NCI-H128 (cell line): Measurements from ENCODE around the gene SLC18A3.

ENCODE experiments used
- DNase-seq: peaks from one replicate; lab custom pipeline; 2025; ENCODE audit not compliant: unreplicated experiment; lab: John Stamatoyannopoulos, UW

SLC18A3 gene

DNA sequence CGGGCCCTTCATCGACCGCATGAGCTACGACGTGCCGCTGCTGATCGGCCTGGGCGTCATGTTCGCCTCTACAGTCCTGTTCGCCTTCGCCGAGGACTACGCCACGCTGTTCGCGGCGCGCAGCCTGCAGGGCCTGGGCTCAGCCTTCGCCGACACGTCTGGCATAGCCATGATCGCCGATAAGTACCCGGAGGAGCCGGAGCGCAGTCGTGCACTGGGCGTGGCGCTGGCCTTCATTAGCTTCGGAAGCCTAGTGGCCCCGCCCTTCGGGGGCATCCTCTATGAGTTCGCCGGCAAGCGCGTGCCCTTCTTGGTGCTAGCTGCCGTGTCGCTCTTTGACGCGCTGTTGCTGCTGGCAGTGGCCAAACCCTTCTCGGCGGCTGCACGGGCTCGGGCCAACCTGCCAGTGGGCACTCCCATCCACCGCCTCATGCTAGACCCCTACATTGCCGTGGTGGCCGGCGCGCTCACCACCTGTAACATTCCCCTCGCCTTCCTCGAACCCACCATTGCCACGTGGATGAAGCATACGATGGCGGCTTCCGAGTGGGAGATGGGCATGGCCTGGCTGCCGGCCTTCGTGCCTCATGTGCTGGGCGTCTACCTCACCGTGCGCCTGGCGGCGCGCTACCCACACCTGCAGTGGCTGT, 1.2 kb downstream of the SLC18A3 start:
- DNase-seq = no peak

DNA sequence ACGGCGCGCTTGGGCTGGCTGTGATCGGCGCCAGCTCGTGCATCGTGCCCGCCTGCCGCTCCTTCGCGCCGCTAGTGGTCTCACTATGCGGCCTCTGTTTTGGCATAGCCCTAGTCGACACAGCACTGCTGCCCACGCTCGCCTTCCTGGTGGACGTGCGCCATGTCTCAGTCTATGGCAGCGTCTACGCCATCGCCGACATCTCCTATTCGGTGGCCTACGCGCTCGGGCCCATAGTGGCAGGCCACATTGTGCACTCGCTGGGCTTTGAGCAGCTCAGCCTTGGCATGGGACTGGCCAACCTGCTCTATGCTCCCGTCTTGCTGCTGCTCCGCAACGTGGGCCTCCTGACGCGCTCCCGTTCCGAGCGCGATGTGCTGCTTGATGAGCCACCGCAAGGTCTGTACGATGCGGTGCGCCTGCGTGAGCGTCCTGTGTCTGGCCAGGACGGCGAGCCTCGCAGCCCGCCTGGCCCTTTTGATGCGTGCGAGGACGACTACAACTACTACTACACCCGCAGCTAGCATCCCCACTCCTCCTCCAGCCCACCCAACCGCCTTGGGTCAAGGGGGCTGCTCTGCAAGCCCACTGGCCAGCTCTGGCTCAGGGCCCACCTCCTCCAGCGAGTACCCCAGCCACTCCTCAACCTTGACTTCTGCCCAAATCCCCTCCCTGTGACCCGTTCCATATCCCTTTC, 1.9 kb downstream of the SLC18A3 start:
- no peak for DNase-seq

DNA sequence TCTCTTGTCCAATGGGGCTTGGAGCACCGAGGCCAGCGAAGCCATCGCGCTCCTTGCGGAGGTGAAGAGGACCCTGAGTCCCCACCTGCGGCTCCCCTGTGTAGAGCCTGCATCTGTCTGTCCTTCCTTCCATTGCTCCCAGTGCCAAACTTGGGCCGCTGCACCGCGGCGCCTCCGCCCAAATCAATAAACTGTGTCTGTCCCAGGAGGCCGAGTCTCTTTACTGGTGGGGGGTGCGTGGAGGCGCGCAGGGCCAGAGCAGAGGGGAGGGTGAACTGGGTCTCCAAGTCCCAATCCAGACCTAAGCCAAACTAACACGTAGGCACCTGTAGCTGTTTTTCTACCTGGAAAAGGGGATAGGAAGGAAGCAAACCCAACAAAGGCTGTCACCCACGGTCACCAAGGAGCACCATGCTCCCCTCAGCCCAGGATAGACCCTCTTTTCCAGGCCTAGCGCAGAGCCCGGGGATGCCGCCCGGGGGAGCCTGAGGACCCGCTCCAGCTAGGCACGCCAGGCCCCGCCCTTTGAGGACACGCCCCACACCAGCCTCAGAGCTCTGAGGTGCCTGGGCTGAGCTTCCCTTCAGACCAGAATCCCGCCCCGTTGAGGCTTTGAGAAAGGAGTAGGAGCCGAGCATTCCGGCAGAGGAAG, 2.5 kb downstream of the SLC18A3 start:
- no peak for DNase-seq

DNA sequence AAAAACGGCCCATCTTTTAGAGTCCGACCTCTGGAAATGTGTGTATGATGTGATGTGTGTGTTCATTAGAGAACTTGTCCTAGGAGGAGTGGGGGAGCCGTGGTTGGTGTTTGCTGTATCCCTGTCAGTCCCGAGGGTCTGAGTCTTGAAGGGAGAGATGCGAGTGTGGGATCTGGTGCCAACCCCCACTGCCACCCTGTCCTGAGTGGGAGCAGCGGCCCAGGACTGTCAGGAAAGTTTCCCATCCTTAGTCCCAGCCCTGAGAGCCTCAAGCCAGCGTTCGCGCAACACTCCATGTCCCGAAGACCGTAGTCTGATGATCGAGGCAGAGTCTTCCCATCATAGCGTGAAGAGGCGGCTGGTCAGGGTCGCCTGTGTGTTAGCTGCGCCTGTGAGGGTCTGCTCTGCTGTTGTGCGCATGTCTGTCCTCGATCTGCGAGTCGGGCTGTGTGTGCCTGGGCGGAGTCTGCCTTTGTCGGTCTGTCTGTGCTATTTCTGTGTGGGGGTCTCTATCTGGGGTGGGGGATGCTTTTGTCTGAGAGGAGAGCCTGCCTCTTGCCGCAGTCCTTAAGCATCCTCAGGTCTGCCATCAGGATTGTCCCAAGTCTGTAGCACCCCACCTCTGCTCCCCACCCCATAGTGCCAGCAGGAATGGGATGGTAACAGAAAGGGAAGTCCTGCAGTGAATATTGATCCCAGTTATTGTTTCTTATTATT, 3.2 kb downstream of the SLC18A3 start:
- DNase-seq = no peak

DNA sequence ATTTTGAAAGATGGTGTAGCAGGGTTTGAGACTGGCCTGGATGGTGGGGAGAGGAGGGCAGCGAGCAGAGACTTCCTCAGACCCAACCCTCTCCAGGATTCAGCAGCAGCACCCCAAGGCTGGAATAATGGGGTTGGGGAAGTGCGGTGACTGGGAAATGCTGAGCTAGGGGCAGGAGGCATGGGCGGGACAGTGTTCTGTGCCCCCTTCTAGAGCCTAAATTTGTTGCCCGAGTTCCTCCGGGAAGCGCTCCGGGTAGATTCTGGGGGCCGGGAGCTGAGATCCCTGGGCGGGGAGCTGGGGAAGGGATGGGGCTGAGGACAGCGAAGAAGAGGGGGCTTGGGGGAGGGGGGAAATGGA, 3.8 kb downstream of the SLC18A3 start, which contains the start of gene CHAT:
CHAT (plus strand) TSS at position 156 of the 360 bp plus-strand sequence; CDS start at position 309, 153 bp downstream.
- DNase-seq = no peak

DNA sequence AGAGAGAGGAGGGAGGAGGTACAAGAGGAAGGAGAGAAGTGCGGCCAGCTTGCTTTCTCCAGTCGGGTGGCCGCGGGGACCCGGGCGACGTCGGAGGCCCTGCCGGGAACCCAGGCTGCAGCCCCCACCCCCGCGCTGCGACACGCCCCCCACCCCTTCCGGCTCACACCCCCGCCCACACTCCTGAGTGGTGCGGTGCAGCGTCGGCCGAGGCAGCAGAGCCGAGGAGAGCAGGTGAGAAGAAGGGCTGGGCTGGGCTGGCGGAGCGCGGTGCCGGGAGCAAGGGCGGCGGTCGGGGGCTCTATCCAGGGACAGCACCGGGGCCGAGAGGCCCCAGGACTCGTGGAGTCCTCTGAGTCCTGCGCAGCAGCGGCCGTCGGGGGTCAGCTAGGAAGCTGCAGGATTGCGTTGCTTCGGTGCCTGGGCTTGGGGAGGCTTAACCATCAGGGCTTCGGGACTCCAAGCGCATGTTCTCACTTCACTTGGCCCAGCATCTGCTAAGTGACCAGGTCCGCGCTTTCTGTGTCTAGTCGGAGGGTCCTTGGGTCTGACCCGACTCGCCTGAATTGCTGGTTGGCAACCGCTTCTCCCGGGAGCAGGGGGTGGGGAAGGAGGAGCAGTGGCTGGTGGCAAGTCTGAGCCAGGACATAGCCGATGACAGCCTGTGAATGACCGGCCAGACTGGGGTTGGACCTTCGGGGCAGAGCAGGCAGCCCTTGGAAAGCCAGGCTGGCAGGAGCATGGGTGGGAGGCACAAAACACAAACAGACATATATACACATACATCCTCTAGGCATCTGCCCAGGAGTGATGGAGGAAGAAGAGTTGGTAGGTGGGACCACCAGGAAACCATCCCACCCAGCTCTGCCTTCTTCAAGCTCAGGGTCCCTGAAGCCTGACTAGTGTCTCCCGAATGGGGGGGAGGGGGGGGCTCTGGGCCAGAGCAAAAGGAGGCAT, 4.4 kb downstream of the SLC18A3 start:
- DNase-seq = no peak

DNA sequence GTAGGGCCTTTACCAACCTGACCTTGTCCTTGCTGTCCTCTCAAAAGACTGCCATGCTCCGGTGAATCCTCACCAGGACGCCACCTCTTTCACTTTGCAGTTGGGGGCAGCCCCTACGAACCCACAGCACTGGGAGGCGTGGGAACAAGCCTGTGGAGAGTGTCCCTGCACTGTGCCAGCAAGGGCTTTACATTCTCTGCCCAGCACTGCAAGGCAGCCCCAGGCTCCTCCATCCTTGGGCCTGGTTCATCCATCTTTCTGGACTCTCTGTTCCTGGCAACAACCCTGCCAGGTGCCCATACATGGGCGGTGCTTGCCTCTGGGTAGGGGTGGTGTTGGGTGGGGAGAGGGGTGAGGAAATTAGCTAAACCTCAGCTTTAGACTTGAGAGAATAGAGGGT, 5.1 kb downstream of the SLC18A3 start:
- DNase-seq = no peak

DNA sequence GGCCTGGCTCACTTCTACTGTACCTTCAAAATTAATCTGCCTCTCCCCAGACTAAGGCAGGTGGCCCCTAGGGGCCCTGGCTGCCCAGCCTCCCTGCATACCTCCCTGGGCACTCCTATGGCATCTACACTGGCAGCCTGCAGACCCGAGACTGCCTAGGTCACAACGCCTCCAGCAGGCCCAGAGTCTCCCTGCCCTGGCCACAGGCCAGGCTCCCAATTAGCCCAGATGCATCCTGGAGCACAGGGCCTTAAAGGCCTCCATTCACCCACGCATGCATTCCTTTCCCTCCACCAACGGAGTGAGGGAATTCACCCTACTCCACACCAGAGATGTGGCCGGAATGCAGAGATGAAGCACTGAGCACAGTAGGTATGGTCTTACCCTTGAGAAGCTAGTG, 5.6 kb downstream of the SLC18A3 start:
- no peak for DNase-seq

DNA sequence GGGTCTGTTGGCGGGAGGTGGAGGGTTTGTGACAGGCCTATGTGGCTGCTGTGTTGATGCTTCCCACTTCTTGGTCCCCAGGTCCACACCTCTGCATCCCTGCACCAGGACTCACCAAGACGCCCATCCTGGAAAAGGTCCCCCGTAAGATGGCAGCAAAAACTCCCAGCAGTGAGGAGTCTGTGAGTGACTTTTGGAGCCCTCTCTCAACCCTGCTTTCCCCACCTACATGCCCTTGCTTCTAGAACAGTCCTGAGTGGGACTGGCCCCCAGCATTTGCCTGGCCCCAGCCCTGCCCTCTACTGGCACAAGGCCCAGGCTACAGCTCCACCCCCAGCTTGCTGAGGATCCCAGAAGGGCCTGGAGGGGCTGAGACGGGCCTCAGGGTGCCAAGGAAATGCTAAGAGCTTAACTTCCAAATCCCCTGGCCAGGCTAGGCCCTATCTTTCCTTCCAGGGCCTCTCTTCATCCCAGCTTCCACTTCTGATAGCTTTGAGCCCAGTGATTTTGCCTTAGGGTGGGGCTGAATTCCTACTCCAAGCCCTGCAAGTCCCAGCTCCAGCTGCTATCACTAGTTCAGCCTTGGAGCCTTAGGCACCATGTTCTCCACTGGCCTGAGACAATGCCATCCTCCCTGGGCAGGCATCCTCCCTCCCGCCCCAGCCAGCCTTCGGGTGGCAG, 6.5 kb downstream of the SLC18A3 start:
- no peak for DNase-seq

DNA sequence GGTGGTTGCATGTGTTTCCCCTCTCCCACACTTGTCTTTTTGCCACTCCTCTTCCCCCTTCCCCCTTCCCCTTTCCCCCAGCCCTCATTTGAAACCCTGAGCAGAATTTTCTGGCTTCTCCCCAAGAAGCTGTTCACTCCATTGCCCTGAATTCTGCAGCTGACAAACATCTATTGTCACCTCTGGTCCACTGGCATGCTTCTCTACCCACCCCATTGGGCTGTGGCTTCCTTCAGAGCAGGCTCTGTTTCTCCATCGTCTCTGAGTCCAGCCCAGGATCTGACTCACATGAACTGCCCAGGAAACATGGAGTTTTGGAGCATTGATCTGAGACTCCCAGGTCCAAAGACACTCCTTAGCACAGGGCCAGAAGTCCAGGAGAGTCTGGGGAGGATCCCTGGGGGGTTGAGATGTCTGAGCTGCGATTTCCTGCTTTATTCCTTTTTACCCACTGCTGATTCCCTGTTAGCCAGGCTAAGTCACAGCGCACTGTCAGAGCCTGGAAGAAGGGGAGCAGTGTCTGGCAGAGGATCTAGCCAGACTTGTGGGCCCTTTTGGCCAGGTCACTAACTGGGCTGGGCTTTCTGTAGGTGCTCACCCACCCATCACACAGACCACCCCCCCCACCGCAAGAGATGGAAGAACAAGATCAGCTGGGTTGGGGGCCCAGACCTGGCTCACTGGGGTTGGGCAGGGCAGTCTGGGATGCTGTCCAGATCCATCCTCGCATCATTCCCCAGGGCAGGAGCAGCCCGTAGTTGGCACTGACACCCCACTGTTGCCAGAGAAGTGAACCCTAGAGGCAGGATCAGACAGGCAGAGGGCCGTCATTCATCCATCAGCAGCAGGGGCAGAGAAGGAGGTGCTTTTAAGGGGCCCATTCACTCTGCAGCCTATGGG, 7.3 kb downstream of the SLC18A3 start:
- no peak for DNase-seq

DNA sequence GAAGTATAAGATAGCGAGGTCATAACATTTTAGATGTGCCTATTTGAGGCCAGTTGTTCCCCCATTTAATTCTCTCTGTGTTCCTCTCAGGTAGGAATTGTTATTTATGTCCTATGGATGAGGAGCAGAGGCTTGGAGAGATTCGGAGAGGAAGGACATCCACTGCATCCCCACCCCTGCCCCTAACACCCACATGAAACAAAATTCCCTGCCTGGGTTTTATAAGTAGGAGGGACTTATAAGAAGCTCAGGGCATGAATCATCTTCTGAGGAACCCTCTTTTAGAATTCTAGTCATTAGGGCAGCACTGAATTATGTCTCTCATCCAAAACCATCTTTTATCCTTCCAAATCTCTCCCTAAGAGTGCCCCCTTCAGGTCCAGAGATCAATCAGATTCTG, 8.7 kb downstream of the SLC18A3 start:
- DNase-seq = no peak

DNA sequence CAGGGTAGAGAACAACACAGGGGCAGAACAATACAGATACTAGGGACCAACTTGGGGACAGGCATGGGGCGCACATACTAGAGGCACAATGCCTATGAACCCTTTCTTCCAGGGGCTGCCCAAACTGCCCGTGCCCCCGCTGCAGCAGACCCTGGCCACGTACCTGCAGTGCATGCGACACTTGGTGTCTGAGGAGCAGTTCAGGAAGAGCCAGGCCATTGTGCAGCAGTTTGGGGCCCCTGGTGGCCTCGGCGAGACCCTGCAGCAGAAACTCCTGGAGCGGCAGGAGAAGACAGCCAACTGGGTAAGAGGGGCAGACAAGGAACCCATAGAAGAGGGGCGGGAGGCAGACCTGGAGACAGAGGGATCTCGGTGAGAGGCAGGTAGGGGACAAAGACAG, 9.5 kb downstream of the SLC18A3 start:
- DNase-seq = no peak

DNA sequence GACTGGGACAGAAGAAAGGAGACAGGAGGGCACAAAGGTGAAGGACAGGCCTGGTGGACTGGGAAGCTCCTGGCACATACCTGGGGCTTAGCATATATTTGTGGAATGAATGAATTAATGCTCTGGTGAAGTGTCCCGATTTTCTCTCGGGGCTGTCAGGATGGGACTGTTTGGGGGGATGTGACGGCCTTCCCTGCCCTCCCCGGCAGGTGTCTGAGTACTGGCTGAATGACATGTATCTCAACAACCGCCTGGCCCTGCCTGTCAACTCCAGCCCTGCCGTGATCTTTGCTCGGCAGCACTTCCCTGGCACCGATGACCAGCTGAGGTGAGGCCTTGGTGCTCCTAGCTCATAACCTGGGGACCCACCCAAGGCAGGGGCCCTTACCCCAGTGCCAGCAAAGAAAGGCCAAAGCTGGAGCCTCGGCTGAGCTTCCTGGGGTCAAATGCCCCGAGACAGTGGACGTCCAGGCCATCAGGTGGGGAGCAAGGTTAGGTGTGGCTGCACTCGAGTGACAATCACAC, 10.2 kb downstream of the SLC18A3 start:
- DNase-seq = no peak

DNA sequence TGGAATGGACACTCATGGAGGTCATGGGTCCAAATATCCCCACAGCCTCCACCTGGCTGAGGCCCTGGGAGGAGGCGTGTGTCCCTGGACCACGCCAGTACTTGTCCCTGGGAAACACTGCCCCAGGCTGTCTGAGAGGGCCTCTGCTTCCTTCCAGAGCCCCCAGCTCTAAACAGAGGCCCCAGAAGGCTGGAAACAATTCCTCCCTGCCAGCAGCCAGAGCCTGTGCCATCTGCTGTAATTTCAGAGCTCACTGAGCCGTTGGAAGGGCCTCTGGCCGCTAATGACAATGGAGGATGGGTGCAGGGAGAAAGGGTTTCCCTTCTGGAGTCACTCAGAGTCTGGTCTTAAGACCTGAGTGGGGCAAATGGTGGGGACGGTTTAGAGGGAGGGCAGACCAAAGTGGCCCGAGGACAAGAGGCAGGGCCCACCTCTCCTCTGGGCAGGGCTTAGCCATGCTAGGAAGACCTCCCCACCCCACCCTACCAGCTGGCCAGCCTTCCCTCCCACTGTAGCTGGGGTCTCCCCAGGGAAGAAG, 10.8 kb downstream of the SLC18A3 start:
- no peak for DNase-seq

DNA sequence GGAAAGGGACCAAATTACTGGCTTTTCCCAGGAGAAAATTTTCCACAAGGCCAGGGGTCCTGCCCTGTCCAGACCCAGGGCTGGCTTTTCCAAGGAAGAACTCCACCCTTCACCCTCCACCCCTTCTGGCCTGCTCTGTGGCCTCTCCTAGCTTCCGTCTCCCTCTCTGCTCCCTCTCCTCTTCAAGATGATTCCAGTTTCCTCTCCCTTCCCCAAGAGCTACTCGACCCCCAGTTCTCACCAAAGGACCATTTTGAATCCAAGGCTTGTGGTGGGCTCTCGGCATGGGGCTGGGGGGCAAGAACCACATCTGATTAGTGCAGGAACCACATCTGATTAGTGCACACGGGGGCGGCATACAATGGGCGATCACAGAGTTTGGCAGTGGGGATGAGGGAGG, 11.5 kb downstream of the SLC18A3 start:
- no peak for DNase-seq

DNA sequence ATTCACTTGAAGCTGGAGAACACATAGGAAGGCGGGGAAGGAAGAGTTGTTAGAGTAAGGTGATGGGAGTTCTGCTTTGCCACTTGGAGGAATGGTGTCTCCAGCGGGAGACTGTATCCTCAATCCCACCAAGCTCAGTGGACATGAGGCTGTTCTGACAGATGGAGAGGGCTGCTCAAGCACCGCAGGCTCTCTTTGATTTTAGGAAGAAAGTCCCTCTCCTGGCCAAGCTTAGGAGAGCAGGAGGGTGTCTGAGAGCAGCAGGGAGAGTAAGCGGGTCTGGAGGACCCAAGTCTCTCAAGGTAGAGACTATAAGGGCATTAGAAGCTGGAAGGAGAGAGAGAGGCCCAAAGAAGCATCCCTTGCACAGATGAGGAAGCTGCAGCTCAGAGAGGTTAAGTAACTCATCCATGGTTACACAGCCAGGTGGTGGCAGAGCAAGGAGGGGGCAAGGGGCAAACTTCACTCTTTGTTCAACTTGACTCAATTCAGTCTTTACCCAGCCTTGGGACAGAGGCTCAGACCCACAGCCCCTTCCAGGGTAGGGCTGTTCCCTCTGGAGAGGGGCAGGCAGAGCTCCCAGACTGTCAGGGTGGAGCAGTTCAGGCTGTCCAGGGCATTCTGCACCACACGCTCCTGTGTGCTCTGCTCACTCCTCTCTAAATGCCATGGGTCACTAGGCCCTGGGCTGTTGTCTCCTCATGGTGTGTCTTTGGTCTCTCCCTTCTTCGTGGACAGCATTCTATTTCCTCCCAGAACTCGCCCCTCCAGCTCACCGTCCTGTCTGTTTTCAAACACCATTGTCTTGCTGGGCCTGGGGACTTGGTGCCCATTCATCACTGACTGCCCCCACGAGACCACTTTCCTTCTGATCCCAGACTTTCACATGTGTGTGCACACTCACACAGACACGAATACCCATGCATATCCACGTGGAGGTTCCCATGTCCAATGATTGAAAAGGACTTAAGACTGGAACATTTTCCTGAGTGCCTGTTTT, 12.6 kb downstream of the SLC18A3 start:
- no peak for DNase-seq

DNA sequence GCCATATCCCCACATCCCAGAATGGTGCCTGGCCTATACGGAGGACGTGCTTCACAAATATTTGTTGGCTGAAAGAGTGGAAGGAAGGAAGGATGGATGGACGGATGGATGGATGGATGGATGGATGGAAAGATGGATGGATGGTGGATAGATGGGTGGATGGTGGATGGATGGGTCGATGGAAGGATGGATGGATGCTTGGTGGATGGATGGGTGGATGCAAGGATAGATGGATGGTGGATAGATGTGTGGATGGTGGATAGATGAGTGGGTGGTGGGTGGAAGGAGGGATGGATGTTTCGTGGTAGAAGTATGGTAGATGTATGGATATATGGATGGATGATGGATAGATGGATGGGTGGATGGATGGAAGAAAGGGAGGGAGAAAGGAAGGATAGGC, 14.5 kb downstream of the SLC18A3 start:
- no peak for DNase-seq
